Pancreas (tissue), 10 donors: ENCODE results near the gene LPAR3. TPM values are rescaled to one million over a fixed set of nuclear protein-coding genes. Genes with fewer than 3 reads are reported as not detected.

ENCODE experiments used
- ATAC-seq, 4 donors: fragments of 200-7000 bp; cut with Tn5 transposase; one replicate each; pipeline versions ENCODE4 v1.8.0 to v1.9.1; 2020; ENCODE audit warnings: mild to moderate bottlenecking in 4 of 4, moderate library complexity in 4 of 4
- DNase-seq, 6 donors: peaks; one replicate each; pipeline ENCODE4 v3.0.0-alpha.2; 2020
- FAIRE-seq: peaks from 2 replicates; lab custom pipeline; 2012; peaks lifted over from hg19 to GRCh38; lab: Jason Lieb, UNC
- H3K27ac ChIP-seq, 4 donors: fragments of 200-600 bp; sonication (generic); 1 replicate in 3 of 4; 2 replicates in 1 of 4; pipeline versions ENCODE4 v1.5.0 to v1.8.0; 2020
- H3K27me3 ChIP-seq, 4 donors: fragments of 200-600 bp; one replicate each; pipeline ENCODE4 v1.8.0; 2021
- H3K36me3 ChIP-seq, 3 donors: fragments of 200-600 bp; sonication (generic) in 1 of 3; one replicate each; pipeline versions ENCODE4 v1.5.0 to v1.8.0; 2020 to 2021
- H3K4me1 ChIP-seq, 3 donors: fragments of 200-600 bp; one replicate each; pipeline ENCODE4 v1.8.0; 2021
- H3K4me3 ChIP-seq, 4 donors: fragments of 200-600 bp; sonication (generic) in 2 of 4; one replicate each; pipeline versions ENCODE4 v1.5.0 to v1.8.0; 2020 to 2021
- H3K9me3 ChIP-seq, 4 donors: fragments of 200-600 bp; one replicate each; pipeline ENCODE4 v1.8.0; 2021
- WGBS, 2 donors: extraction: QIAGEN DNeasy Blood & Tissue Kit; methylation state at CpG; one replicate each; pipeline ENCODE4 v1.1.7; 2013; 5-methylcytosine and 5-hydroxymethylcytosine counted together
- intact Hi-C, 3 donors: fragments of 100-400 bp; cut with DNase I; formaldehyde crosslinking; loops; one replicate each; pipeline versions ENCODE4 v1.11.1 to v1.14.2; 2022
- polyA plus RNA-seq, 2 donors: library from polyadenylated mRNA; stranded (reverse); fragments of 200-250 nt; gene quantifications; one replicate each; pipeline ENCODE4 v1.2.3, GENCODE V29; 2013
- total RNA-seq, 6 donors: library from RNA; stranded (reverse); fragmentation: NEBNext Ultra II Directional in 4 of 6; extraction: Animal tissue kit (Norgen Biotek cat#: 25700) in 4 of 6; gene quantifications; one replicate each; pipeline versions ENCODE4 v1.2.1 to v1.2.4, GENCODE V29; 2021 to 2023
- TF ChIP-seq, protein P1 (sequence below), 4 donors: fragments of 200-600 bp; sonication (generic) in 3 of 4; IDR thresholded peaks; one replicate each; pipeline versions ENCODE4 v1.5.0 to v1.8.0; 2021; ENCODE audit warnings: antibody characterized with exemption in 4 of 4
- donor health status: healthy with polysubstance abuse.
- donor health status: DM: no; HTN: no; CAD: no; lungs with moderate emphysema.
- donor health status: DM: no; HTN: no; CAD: no.
- donor health status: control.
- donor health status: control.
- donor health status: Bipolar disorder and iron deficiency.
- donor health status: DM: yes; HTN: yes; CAD: no.
- donor health status: DM: no; HTN: no; CAD: no.
- donor health status: DM: no; HTN: no; CAD: no.
- donor health status: DM: yes; HTN: yes; CAD: no.

LPAR3 gene
- total and polyA plus RNA-seq, 8 donors, result 1.4 to 19.5 (median 11.1) TPM

DNA sequence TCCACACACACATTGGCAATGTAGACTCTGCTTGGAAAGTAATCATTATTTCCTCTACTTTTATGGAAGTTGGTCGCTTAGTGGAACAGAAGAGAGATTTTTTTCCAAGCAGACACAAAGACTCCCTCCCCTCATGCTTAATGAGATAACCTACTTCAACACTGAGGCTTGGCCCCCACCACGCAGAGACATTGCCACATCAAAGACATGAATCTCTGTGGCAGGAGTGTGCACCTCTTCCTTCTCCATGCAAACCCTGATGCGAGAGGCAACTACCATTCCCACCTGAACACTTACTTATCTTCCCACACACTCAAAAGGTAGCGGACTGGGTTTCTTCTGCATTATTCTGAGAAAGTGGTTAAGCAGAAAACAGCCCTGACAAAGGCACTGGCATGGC lies 37.3 kb upstream of the LPAR3 start:
- Histone ChIP-seq H3K27me3 (no peaks in the 10 kb centered on the region), H3K36me3 (no peaks in the 10 kb centered on the region), H3K4me3 (no peak overlapping the region), H3K4me1 (no peaks in the 10 kb centered on the region), H3K9me3 (no peaks in the 10 kb centered on the region), H3K27ac (no peak overlapping the region)
- no peak for ATAC-seq
- intact Hi-C loops, result loop anchor here in 1 of 3 donors (10.0 kb wide), 1 partner anchor 166 kb away; no protein-coding TSS in a partner anchor
- no peak for FAIRE-seq
- 86 to 92% methylated on average over 4 of the region's 4 CpGs for WGBS, 2 donors
- no peak for DNase-seq
- TF ChIP-seq, protein P1, sequence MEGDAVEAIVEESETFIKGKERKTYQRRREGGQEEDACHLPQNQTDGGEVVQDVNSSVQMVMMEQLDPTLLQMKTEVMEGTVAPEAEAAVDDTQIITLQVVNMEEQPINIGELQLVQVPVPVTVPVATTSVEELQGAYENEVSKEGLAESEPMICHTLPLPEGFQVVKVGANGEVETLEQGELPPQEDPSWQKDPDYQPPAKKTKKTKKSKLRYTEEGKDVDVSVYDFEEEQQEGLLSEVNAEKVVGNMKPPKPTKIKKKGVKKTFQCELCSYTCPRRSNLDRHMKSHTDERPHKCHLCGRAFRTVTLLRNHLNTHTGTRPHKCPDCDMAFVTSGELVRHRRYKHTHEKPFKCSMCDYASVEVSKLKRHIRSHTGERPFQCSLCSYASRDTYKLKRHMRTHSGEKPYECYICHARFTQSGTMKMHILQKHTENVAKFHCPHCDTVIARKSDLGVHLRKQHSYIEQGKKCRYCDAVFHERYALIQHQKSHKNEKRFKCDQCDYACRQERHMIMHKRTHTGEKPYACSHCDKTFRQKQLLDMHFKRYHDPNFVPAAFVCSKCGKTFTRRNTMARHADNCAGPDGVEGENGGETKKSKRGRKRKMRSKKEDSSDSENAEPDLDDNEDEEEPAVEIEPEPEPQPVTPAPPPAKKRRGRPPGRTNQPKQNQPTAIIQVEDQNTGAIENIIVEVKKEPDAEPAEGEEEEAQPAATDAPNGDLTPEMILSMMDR (IDR thresholded peaks at IDR 0.05), result no peak

DNA sequence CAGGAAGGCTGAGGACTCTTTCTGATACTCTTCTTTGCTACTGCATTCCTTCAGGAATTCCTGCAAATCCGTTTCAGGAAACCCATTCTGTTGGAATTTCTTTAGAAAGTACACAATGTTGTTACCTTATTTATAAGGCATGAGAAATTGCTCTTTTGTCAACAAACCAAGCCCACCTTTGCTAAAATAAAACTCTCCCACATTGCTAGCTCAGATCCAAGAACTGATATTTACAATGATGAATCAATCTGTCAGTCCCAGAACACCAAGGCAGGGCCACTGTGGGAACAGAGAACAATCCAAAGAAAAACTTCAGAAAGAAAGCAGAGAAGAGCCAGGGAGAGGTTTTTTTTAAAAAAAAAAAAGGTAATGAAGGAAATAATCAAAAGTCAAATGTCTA lies 36.6 kb upstream of the LPAR3 start:
- Histone ChIP-seq H3K4me3 (no peak overlapping the region), H3K4me1 (no peaks in the 10 kb centered on the region), H3K27me3 (no peaks in the 10 kb centered on the region), H3K36me3 (no peaks in the 10 kb centered on the region), H3K27ac (no peak overlapping the region), H3K9me3 (no peaks in the 10 kb centered on the region)
- no peak for DNase-seq
- 67 to 83% methylated on average over 1 of the region's 1 CpG for WGBS, 2 donors
- no peak for ATAC-seq
- TF ChIP-seq, protein P1 (IDR thresholded peaks at IDR 0.05), result no peak
- intact Hi-C loops, result no loop called here
- no peak for FAIRE-seq

DNA sequence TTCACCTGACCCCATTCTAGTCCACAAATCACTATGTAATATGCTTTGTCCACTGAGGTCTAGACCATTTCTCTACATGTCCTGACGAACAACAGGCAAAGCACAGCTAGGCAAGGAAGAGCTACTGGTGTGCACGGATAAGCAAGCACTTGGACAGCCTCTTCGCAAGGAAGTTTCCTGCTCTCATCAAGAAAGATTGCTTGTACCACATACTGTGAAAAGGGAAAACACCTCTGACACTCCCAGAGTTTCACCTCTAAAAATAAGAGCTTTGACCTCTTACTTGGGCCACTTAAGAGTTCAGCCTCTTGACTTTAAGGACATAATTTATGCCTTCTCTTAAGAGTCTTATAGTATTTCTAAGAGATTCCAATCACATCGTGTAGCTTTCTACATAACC lies 36.0 kb upstream of the LPAR3 start:
- intact Hi-C loops, result no loop called here
- 70 to 77% methylated on average over 4 of the region's 4 CpGs for WGBS, 2 donors
- ATAC-seq, result no peak

DNA sequence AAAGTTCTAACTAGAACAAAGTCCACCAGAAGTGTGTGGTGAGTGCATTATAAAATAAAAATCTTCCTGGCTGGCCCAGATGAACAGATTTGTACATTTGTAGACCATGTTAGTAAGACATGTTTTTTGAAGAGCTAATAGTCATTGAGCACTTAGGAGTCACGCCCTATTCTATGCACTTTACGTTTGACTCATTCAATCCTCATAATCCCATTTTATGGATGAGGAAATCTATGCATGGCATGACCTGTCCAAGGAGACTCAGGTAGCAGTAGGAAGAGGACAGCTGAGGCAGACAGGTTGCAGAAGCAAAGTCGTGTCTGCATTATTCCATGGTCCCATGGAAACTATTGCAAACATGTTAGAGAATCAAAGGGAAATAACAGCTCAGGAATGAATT lies 30.3 kb upstream of the LPAR3 start:
- intact Hi-C loops, result no loop called here
- FAIRE-seq, result no peak
- 82 to 90% methylated on average over 3 of the region's 3 CpGs for WGBS, 2 donors
- DNase-seq, result no peak
- no peaks in the 10 kb centered on the region for H3K9me3 ChIP-seq
- ATAC-seq, result no peak
- H3K4me3 ChIP-seq, result no peak overlapping the region
- TF ChIP-seq, protein P1 (IDR thresholded peaks at IDR 0.05), result no peak
- H3K27me3 ChIP-seq, result no peaks in the 10 kb centered on the region
- no peaks in the 10 kb centered on the region for H3K36me3 ChIP-seq
- no peak overlapping the region for H3K27ac ChIP-seq
- peaks cover 0 to 4% (median 0%) of the 10 kb centered on the region in 3 donors for H3K4me1 ChIP-seq

More for the DNA sequence above, 36.0 kb upstream of the LPAR3 start:
- H3K36me3 ChIP-seq, result no peaks in the 10 kb centered on the region
- FAIRE-seq (no peak), DNase-seq (no peak)
- TF ChIP-seq, protein P1 (IDR thresholded peaks at IDR 0.05), result no peak
- no peaks in the 10 kb centered on the region for H3K4me1 ChIP-seq
- H3K27me3 ChIP-seq, result no peaks in the 10 kb centered on the region
- no peaks in the 10 kb centered on the region for H3K9me3 ChIP-seq
- no peak overlapping the region for H3K4me3 ChIP-seq
- H3K27ac ChIP-seq, result no peak overlapping the region

DNA sequence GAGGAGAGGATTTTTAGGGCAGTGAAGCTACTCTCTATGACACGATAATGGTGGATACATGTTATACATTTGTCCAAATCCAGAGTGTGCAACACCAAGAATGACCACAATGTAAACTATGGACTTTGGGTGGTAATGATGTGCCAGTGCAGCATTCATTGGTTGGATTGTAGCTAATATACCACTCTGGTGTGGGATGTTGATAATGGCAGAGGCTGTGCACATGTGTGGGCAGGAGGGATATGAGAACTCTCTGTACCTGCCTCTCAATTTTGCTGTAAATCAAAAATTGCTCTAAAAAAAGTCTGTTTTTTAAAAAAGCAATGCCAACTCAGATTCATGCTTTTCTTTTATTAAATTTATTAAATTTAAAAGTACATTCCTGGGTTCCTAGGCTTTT lies 27.2 kb upstream of the LPAR3 start:
- Histone ChIP-seq H3K27ac (no peak overlapping the region), H3K4me3 (no peak overlapping the region), H3K9me3 (no peaks in the 10 kb centered on the region), H3K36me3 (no peaks in the 10 kb centered on the region), H3K27me3 (no peaks in the 10 kb centered on the region), H3K4me1 (peaks cover 0 to 4% (median 0%) of the 10 kb centered on the region in 3 donors)
- TF ChIP-seq, protein P1 (IDR thresholded peaks at IDR 0.05), result no peak
- WGBS, 2 donors, result 93 to 97% methylated on average over 1 of the region's 1 CpG
- FAIRE-seq (no peak), ATAC-seq (no peak), DNase-seq (no peak)
- intact Hi-C loops, result no loop called here
